ENCODE measurements around the gene TRAF4. TPM values are rescaled to one million over a fixed set of nuclear protein-coding genes. Genes with fewer than 3 reads are reported as not detected.
"Not testable (repeated sequence)": the region's sequence is repeated elsewhere in the genome, so short reads cannot be mapped to it uniquely, and the experiment has no call there.

The TRAF4 gene
- polyA plus RNA-seq, 12 donors: 39.4 to 93.0 (median 48.8) TPM; not detected in 1

DNA sequence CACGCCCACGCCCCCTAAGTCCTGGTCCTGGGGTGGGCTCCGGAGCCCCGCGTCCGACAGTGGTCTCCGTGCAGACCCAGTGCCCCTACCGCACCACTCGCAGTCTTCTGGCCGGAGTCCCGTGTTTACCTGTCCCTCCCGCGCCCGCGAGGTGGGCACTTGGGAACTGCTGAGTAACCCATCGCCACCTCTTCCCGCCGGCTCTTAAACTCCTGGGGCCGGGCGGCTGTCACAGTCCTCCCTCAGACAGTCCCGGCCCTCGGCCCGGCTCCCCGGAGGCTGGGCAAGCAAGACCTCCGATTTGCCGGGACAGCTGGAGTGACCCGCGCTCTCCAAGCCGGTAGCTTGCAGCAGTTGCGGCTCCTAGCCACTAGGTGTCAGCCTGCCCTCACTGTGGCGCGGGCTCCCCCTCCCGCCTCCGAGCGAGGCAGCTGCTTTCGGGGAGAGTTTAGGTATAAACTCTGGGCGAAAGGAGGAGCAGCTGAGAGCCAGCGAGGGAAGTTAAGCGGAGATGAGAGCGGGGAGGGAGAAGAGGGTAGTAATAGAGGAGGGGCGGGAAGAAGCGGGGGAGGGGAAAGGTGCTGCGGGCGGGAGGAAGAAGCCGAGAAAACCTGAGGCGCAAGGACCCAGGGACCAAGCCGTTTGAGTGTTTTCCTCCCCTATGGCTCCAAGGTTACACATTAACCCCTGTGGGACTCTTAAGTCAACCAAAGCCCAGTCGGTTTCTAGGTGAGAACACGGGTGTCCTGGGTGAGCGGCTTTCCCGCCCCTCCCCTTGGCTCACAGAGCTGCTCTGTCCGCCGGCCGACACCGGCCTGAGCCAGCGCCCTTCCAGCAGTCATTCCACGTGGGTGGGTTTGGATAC is 17.0 kb upstream of the TRAF4 start:
- peak; percentile 96 for DNase-seq

DNA sequence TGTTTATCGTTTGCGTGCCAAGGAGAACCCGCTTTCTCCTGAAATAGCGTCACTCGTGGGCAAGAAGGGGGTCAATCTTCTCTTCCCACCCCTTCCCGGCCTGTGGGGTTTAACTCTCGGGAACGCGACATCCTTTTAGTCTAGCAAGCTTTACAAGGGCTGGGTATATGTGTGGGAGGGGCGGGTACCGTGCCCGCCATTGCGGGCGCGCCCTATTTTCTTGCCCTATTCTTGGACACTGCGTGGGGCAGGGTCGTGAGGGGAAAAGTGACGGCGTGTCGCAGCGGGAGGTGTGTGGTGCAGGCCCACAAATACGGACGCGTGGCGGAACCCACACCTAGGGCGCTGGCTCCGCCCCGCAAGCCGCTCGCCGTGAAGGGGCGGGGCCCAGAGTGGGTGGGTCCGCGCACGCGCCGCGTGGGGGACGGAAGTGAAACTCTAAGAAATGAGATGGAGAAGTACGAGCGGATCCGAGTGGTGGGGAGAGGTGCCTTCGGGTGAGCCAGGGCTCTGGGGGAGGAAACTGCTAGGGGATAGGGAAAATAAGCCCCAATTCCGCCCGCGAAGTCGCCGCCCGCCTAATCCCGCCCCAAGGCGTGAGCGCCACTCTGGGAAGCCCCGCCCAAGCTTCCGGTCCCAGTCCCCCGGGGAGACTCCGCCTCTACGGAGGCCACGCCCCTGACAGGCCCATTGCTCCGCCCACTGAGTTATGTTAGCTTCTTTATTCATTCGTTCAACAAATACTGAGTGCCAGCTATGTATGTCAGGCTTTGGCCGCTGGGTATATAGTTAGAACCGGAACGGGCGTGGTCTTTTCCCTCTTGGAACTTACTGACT is 15.2 kb upstream of the TRAF4 start, which contains the start of gene NEK8:
Gene NEK8, plus strand, starts transcription at position 425 of the 837 bp plus-strand sequence. Its CDS starts 26 bp downstream, at position 451.
- DNase-seq: peak; percentile 95

DNA sequence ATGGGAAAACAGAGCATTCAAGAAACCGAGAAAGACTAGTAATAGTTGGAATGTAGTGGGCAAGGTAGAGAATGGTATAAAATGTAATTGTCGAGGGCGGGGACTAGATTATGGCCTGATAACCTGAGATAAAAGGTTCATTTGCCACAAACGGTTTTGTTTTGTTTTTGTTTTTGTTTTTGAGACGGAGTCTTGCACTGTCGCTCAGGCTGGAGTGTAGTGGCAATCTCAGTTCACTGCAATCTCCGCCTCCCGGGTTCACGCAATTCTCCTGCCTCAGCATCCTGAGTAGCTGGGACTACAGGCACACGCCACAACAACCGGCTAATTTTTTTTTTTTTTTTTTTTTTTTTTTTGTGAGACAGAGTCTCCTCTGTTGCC is 13.9 kb upstream of the TRAF4 start:
- no peak for DNase-seq

DNA sequence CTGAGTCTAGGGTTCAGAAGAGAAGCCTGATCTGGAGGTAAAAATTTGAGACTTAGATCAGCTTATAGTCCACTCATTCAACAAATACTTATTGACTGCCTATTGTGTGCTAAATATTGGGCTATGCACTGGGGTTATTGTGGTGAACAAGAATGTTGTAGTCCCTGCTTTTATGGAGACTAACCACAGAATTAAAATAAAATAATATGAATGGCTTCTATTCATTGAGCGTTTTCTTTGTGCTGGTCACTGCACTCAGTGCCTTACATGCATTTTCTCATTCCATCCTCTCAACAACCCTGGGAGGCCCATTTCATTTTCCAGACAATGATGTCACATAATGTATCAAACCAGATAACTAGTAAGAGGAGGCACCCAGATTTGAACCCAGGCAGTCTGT is 10.5 kb upstream of the TRAF4 start:
- DNase-seq: no peak

DNA sequence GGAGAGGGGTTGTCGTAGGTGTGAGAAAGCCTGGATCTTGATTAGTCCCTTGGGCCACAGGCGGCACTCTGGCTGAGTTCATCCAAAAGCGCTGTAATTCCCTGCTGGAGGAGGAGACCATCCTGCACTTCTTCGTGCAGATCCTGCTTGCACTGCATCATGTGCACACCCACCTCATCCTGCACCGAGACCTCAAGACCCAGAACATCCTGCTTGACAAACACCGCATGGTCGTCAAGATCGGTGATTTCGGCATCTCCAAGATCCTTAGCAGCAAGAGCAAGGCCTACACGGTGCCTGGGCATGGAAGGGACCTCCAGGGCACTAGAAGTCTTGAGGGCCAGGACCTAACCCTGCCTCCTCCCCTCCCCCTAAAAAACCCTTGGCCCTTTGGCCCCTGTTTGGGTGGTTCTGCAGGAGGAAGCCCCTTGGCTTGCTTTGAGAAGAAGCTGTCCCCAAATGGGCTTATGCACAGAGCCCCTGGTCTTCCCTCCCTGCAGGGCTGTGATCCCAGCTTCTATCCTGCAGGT is 9.0 kb upstream of the TRAF4 start:
- no peak for DNase-seq

DNA sequence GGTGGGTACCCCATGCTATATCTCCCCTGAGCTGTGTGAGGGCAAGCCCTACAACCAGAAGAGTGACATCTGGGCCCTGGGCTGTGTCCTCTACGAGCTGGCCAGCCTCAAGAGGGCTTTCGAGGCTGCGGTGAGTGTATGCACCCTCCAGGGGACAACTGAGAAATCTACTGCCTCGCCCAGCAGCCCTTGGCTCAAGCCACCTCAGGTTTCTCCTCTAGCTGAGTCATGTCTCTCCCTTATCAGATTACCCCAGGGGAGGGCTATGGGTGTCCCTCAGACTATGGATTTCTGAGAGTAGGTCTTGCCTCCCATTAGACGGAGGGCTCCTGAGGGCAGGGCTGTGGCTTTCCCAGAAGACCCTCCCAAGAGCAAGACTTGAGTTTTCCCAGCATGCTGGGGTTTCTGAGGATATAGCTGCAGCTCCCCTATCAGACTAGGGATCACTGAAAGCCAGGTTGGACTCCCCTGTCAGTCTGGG is 8.5 kb upstream of the TRAF4 start:
- DNase-seq: no peak

DNA sequence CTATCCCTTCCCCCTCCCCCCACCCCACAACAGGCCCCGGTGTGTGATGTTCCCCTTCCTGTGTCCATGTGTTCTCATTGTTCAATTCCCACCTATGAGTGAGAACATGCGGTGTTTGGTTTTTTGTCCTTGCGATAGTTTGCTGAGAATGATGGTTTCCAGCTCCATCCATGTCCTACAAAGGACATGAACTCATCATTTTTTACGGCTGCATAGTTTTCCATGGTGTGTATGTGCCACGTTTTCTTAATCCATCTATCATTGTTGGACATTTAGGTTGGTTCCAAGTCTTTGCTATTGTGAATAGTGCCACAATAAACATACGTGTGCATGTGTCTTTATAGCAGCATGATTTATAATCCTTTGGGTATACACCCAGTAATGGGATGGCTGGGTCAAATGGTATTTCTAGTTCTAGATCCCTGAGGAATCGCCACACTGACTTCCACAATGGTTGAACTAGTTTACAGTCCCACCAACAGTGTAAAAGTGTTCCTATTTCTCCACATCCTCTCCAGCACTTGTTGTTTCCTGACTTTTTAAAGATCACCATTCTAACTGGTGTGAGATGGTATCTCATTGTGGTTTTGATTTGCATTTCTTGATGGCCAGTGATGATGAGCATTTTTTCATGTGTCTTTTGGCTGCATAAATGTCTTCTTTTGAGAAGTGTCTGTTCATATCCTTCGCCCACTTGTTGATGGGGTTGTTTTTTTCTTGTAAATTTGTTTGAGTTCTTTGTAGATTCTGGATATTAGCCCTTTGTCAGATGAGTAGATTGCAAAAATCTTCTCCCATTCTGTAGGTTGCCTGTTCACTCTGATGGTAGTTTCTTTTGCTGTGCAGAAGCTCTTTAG is 7.7 kb upstream of the TRAF4 start:
- DNase-seq: not testable (repeated sequence)

DNA sequence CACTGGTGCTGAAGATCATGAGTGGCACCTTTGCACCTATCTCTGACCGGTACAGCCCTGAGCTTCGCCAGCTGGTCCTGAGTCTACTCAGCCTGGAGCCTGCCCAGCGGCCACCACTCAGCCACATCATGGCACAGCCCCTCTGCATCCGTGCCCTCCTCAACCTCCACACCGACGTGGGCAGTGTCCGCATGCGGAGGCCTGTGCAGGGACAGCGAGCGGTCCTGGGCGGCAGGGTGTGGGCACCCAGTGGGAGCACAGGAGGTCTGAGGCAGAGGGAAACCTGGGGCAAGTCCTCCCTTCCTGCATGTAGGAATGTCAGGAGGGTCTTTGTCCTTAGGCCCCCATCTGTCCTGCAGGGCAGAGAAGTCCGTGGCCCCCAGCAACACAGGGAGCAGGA is 6.5 kb upstream of the TRAF4 start:
- no peak for DNase-seq

DNA sequence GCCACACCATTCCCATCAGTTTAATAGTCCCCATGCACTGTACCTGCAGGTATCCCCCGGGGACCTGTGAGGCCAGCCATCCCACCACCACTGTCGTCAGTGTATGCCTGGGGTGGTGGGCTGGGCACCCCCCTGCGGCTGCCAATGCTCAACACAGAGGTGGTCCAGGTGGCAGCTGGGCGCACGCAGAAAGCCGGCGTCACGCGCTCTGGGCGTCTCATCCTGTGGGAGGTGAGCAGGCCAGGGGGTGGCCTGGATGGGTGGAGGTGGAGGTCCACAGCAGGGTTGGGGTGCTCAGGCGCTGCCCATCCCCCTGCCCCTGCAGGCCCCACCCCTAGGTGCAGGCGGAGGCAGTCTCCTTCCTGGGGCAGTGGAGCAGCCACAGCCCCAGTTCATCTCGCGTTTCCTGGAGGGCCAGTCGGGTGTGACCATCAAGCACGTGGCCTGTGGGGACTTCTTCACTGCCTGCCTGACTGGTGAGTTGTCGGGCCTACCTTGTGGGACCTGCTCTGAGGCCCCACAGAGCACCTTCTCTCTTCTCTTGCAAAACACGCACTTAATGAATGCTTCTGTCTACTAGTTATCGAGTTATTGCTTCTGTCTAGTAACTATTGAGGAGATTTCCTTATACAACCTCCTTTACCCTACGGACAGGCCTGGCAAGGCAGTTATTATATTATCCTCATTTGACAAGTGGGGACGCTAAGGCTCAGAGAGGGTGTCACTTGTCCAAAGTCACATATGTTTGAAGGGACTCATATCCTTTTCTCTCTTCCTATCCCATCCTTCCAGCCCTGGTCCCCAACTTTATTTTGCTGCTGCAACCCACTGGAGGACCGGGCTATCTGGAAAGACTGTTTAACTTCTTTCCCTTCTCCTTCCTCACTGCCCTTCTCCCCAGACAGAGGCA is 5.8 kb upstream of the TRAF4 start:
- no peak for DNase-seq

DNA sequence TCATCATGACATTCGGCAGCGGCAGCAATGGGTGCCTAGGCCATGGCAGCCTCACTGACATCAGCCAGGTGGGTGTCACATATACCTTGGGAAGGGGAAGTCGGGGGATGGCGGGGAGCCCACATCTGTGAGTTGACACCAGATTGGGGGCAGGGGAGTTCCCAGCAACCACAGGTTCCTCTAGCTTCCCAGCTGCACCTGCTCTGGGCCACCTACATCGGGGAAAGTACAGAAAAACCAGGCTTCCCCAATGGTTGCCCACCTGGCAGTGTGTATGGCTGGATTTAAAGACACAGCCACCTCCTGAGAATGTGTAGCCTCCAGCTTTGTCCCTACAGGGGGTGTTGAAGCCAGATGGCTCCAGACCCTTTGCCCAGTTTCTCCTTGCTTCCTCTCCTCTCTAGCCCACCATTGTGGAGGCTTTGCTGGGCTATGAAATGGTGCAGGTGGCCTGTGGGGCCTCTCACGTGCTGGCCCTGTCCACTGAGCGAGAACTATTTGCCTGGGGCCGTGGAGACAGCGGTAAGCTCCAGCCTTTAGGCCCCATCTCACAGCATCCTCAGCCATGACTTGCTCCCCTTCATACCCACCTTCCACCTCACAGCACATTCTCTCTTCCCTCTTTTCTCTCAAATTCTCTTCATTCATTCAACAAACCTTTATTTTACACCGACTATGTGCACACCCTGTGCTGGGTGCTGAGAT is 5.0 kb upstream of the TRAF4 start:
- no peak for DNase-seq

DNA sequence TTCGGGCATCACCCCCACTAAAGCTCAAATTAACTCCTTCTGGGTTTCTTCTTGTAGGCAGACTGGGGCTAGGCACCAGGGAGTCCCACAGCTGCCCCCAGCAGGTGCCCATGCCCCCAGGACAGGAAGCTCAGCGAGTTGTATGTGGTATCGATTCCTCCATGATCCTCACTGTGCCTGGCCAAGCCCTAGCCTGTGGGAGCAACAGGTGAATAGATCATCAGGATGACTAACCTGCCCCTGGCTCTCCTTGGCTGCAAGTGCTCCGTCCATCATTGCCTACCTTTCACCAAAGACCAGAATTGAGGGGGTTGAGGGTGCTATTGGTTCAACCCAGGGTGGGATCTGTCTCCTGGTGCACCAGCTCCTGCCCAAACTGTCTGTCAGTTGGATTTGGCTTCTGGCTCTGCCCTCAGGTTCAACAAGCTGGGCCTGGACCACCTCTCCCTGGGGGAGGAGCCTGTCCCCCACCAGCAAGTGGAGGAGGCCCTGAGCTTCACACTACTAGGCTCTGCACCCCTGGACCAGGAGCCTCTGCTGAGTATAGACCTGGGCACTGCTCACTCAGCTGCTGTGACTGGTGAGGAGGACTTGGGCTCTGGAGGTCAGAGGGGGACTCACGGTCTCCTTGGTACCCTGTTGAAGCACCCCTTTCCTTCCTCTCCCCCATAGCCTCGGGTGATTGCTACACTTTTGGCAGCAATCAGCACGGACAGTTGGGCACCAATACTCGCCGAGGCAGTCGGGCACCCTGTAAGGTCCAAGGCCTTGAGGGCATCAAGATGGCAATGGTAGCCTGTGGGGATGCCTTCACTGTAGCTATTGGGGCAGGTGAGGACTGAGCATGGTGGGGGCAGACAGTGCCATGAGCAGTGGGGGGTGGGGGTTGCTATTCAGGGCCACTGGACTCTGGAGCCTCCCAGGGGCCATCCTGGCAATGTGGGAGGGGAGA is 3.1 kb upstream of the TRAF4 start:
- DNase-seq: no peak

DNA sequence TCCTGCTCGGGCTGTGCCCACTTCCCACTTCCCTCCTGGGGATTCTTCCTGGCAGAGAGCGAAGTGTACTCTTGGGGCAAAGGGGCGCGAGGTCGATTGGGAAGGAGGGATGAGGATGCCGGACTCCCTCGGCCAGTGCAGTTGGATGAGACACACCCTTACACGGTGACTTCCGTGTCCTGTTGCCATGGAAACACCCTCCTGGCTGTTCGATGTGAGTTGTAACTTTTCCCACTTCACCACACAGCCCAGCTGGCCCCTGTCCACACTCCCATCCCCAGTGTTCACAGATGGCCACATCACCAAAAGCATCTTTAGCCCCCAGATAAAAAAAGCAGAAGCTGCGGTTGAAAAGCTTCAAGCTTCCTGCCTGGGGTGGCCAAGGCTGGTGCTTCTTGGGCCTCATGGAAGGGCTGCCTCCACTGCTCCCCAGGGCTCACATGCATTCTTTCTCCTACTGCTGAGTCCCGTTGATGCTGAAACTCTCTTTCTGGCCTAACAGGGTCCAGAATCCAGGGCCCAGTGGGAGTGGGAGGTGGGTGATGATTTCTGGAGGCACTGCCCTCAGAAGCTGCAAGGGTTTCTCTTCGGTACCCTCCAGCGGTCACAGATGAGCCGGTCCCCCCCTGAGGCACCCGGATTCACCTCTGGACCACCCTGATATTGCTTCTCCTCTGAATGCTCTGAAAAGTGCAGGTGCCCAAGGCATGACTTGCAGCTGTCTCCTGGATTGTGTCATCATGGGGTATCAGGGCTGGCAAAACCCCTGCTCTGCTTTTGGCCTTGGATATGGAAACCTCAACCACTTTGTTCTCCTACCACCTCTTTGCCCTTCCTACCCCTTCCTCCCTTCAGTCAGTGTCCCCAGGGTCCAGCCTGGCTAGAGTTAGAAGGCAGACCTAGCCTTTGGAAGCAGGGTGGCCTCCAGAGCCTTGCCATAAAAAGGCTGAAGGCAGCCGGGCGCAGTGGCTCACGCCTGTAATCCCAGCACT is 2.2 kb upstream of the TRAF4 start:
- DNase-seq: no peak

DNA sequence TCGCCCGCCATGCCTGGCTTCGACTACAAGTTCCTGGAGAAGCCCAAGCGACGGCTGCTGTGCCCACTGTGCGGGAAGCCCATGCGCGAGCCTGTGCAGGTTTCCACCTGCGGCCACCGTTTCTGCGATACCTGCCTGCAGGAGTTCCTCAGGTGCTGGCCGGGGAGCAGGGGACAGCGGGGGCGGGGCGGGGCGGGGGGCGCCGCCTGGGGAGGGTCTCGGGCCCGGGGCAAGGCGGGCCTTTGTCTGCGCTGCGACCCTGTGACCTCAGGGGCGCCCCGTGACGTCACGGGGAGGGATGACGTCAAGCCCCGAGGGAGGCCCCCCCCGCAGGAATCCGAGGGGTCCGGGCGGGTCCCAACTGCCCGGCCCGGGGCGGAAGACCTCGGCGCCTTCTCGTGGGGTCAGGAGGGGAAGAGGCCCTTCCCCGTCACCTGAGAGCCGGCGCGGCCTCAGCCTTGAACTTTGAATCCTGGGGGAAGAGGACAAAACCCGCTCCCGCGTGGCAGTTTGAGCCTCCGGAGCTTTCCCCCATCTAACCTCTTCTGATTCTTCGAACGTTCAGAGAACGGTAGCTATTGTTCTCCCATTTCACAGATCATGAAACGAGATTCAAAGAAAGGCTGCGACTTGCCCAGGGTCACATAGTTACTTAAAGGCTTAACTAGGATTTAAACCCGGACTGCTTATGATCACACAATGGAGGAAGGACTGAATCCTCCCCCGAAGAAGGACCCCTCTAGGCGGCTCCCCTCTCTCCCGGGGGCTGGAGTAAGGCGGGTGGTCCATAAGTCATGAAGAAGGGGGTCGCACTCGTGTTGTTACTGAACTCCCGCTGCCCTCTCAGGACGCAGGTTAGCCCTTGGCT is 527 bp downstream of the TRAF4 start:
- DNase-seq: peak; percentile 65

DNA sequence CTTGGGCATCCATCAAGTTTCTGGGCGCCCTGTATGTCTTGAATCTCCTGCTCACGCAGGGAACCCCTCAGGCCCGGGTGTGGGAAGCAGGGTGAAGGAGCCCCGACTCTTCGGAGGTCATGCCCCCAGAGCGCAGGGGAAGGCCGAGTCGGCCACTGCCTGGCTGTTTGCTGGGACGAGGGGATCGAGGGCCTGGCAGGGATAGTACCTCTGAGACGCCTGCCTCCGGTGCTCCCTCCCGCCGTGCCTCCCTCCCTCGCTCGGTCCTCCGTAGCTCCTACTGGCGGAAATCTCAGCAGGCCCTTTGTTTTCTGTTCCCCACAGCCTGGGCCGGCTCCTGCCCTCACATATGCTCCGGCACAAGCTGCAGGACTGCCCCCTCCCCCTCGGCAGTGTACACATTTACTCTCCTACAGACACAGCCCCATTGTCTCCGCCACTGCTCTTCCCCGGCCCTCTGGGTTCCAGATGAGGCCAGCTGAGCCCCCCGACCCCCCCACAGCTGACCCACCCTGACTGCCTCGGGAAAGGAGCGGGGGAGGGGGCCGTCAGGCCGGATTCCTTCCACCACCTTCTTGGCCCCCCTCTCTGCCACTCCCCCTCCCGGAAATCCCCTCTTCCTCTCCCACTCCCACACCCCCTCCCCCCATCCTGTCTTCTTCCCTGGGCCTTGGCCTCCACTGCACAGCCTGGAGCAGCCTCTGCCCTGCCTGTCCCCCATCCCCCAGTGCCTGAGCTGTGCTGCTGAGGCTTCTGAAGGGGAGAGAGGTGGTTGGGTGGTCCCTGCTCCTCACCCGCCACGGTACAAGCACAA is 1.4 kb downstream of the TRAF4 start:
- DNase-seq: peak; percentile 57

DNA sequence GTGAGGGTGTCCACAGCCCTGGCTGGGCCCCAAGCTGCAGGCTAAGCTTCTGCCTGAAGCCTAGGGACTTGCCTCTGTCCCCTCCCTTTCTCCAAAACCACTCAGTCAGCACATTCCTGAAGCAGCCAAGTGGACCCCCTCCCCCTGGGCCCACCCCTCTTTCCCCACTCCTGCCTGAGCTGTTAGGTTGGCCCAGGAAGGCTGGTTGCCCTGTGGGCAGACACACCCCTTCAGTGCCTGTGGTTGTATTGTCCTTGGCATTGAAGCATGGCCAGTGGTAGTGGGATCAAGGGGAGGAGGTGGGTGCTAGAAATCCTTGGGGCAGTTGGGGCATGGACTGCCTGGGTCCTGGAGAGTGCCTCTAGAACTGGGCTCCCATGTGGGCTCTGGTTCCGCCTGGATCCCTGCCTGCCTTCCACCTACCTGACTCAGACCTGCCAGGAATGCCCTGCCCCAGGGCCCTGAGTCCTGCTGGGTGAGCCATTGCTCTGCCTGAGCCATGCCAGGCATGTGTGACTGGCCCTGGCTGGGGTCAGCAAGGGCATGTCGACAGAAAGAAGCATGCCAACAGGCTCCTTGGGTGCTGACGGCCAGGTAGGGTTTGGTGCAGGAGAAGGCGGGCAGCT is 2.1 kb downstream of the TRAF4 start:
- no peak for DNase-seq
